CD14-positive monocyte (primary cell): ENCODE measurements around the gene TNIK. TPM values are rescaled to one million over a fixed set of nuclear protein-coding genes. Genes with fewer than 3 reads are reported as not detected.

Source experiments
- DNase-seq, 3 donors: peaks; one replicate each; pipeline ENCODE4 v3.0.0-alpha.2; 2011 to 2022
- H2AFZ ChIP-seq: 2 replicates; pipeline ENCODE4 v1.6.0; 2012; ENCODE audit warnings: mild to moderate bottlenecking, low read depth, low read length, inconsistent platforms; ENCODE audit not compliant: insufficient read depth, poor library complexity, severe bottlenecking
- H3K27ac ChIP-seq, 2 donors: 1 replicate in 1 of 2; 2 replicates in 1 of 2; pipeline ENCODE4 v1.5.1; 2012 to 2013; ENCODE audit warnings: low read length in 2 of 2, control low read depth in 1 of 2, inconsistent platforms in 1 of 2, low read depth in 1 of 2, mild to moderate bottlenecking in 1 of 2
- H3K27me3 ChIP-seq, 2 donors: one replicate each; pipeline versions ENCODE4 v1.6.0 to v1.6.1; 2011 to 2013; ENCODE audit warnings: low read length in 2 of 2; ENCODE audit not compliant: control insufficient read depth in 2 of 2, insufficient read depth in 2 of 2
- H3K36me3 ChIP-seq, 2 donors: replicated peaks in 1 of 2; 1 replicate in 1 of 2; 2 replicates in 1 of 2; pipeline versions ENCODE4 v1.5.1 to v1.6.1; 2012 to 2013; ENCODE audit warnings: low read length in 2 of 2, control low read depth in 1 of 2, inconsistent platforms in 1 of 2, mild to moderate bottlenecking in 1 of 2; ENCODE audit not compliant: insufficient read depth in 2 of 2, control insufficient read depth in 1 of 2
- H3K4me1 ChIP-seq, 2 donors: 1 replicate in 1 of 2; 2 replicates in 1 of 2; pipeline versions ENCODE4 v1.5.1 to v1.6.1; 2012 to 2013; ENCODE audit warnings: low read length in 2 of 2, control low read depth in 1 of 2, inconsistent platforms in 1 of 2, mild to moderate bottlenecking in 1 of 2, moderate library complexity in 1 of 2; ENCODE audit not compliant: insufficient read depth in 2 of 2, control insufficient read depth in 1 of 2
- H3K4me2 ChIP-seq: replicated peaks from 2 replicates; pipeline ENCODE3; 2012; ENCODE audit warnings: low read length, moderate library complexity, mild to moderate bottlenecking; ENCODE audit not compliant: poor library complexity, severe bottlenecking; ENCODE audit errors: extremely low read depth
- H3K4me3 ChIP-seq, 3 experiments: fragments of 200-600 bp in 1 of 3; sonication (generic) in 1 of 3; replicated peaks in 1 of 3; 1 replicate in 2 of 3; 2 replicates in 1 of 3; pipeline ENCODE4 v1.5.1; 2011 to 2013; ENCODE audit warnings: low read length in 3 of 3, mild to moderate bottlenecking in 3 of 3, control low read depth in 2 of 3, low read depth in 2 of 3, inconsistent platforms in 1 of 3, moderate library complexity in 1 of 3
- H3K79me2 ChIP-seq: 2 replicates; pipeline ENCODE4 v1.6.0; 2012; ENCODE audit warnings: mild to moderate bottlenecking, control low read depth, inconsistent platforms, low read length, moderate library complexity; ENCODE audit not compliant: insufficient read depth
- H3K9ac ChIP-seq: 2 replicates; pipeline ENCODE4 v1.6.0; 2017; ENCODE audit warnings: low read length, mild to moderate bottlenecking; ENCODE audit not compliant: insufficient read depth, poor library complexity, severe bottlenecking
- H3K9me3 ChIP-seq, 2 donors: replicated peaks in 1 of 2; 1 replicate in 1 of 2; 2 replicates in 1 of 2; pipeline versions ENCODE4 v1.5.1 to v1.6.1; 2012 to 2013; ENCODE audit warnings: low read length in 2 of 2, control low read depth in 1 of 2; ENCODE audit not compliant: control insufficient read depth in 1 of 2, insufficient read depth in 1 of 2
- H4K20me1 ChIP-seq: 2 replicates; pipeline ENCODE4 v1.6.0; 2012; ENCODE audit warnings: mild to moderate bottlenecking, low read length, control low read depth, moderate library complexity; ENCODE audit not compliant: insufficient read depth
- H3K27ac Mint-ChIP-seq, 7 donors: one replicate each; pipeline ENCODE4 v1.8.0; 2020; ENCODE audit warnings: mild to moderate bottlenecking in 7 of 7, mixed read lengths in 7 of 7, moderate library complexity in 6 of 7, inconsistent platforms in 2 of 7
- H3K27me3 Mint-ChIP-seq, 3 donors: one replicate each; pipeline ENCODE4 v1.8.0; 2021 to 2022; ENCODE audit warnings: low read depth in 3 of 3, mild to moderate bottlenecking in 3 of 3, mixed read lengths in 3 of 3, moderate library complexity in 3 of 3, inconsistent platforms in 1 of 3
- H3K36me3 Mint-ChIP-seq, 2 donors: one replicate each; pipeline ENCODE4 v1.8.0; 2020; ENCODE audit warnings: mixed read lengths in 2 of 2, inconsistent platforms in 1 of 2, mild to moderate bottlenecking in 1 of 2
- H3K4me1 Mint-ChIP-seq: one replicate; pipeline ENCODE4 v1.8.0; 2020; ENCODE audit warnings: mild to moderate bottlenecking, mixed read lengths
- H3K4me3 Mint-ChIP-seq, 2 donors: one replicate each; pipeline ENCODE4 v1.8.0; 2020; ENCODE audit warnings: mild to moderate bottlenecking in 2 of 2, mixed read lengths in 2 of 2, moderate library complexity in 1 of 2
- H3K9me3 Mint-ChIP-seq, 7 donors: one replicate each; pipeline ENCODE4 v1.8.0; 2020 to 2022; ENCODE audit warnings: mixed read lengths in 7 of 7, mild to moderate bottlenecking in 6 of 7, moderate library complexity in 6 of 7, inconsistent platforms in 2 of 7
- CTCF ChIP-seq: fragments of 200-600 bp; IDR thresholded peaks from one replicate; pipeline ENCODE4 v1.8.0; 2022; ENCODE audit warnings: antibody characterized with exemption, mild to moderate bottlenecking
- WGBS: methylation state at CpG from one replicate; pipeline ENCODE4 v1.1.5; 2013; ENCODE audit warnings: missing lambda C conversion rate; ENCODE audit not compliant: insufficient coverage; 5-methylcytosine and 5-hydroxymethylcytosine counted together
- intact Hi-C, 2 donors: fragments of 100-400 bp; cut with micrococcal nuclease; formaldehyde crosslinking; loops; one replicate each; pipeline versions ENCODE4 v1.15.0 to v1.15.1; 2023
- polyA plus RNA-seq, 3 donors: library from polyadenylated mRNA; depleted of rRNA in 1 of 3; unstranded in 2 of 3; stranded (reverse) in 1 of 3; fragments of 300-500 nt in 2 of 3; fragments of >200 nt in 1 of 3; fragmentation: Illumina TruSeq in 2 of 3; gene quantifications; 1 replicate in 2 of 3; 2 replicates in 1 of 3; pipeline ENCODE4 v1.2.3, GENCODE V29; 2012 to 2021

The TNIK gene
- polyA plus RNA-seq, 3 donors, result 0.36 to 1.8 (median 0.75) TPM

GRCh38 chr3:171086914-171087313 is 373.3 kb downstream of the TNIK start:
- Mint-ChIP-seq H3K27ac (no peak overlapping the region), H3K9me3 (no peaks in the 10 kb centered on the region), H3K27me3 (peaks cover 0 to 2% (median 0%) of the 10 kb centered on the region in 3 donors), H3K4me3 (no peak overlapping the region), H3K4me1 (no peaks in the 10 kb centered on the region), H3K36me3 (no peaks in the 10 kb centered on the region)
- H3K4me2 ChIP-seq, result no peak overlapping the region
- H3K79me2 ChIP-seq, result no peaks in the 10 kb centered on the region
- no peak for TF ChIP-seq CTCF
- H3K36me3 ChIP-seq, result no peaks in the 10 kb centered on the region
- no peaks in the 10 kb centered on the region for H4K20me1 ChIP-seq
- H3K4me1 ChIP-seq, result no peaks in the 10 kb centered on the region
- no peak overlapping the region for H3K9ac ChIP-seq
- no peak for DNase-seq
- 100% methylated on average over 1 of the region's 1 CpG for WGBS
- intact Hi-C loops, result no loop called here
- no peak overlapping the region for H2AFZ ChIP-seq
- H3K27me3 ChIP-seq, result no peaks in the 10 kb centered on the region
- H3K4me3 ChIP-seq, result no peak overlapping the region
- H3K9me3 ChIP-seq, result no peaks in the 10 kb centered on the region
- no peak overlapping the region for H3K27ac ChIP-seq

- Mint-ChIP-seq H3K4me1 (no peaks in the 10 kb centered on the region), H3K9me3 (no peaks in the 10 kb centered on the region), H3K27me3 (peaks cover 0 to 1% (median 0%) of the 10 kb centered on the region in 3 donors), H3K4me3 (no peak overlapping the region), H3K27ac (no peak overlapping the region), H3K36me3 (no peaks in the 10 kb centered on the region)
- Histone ChIP-seq H2AFZ (no peak overlapping the region), H3K4me1 (no peaks in the 10 kb centered on the region), H3K9me3 (no peaks in the 10 kb centered on the region), H4K20me1 (no peaks in the 10 kb centered on the region), H3K9ac (no peak overlapping the region), H3K4me2 (no peak overlapping the region), H3K79me2 (no peaks in the 10 kb centered on the region), H3K27ac (no peak overlapping the region), H3K36me3 (no peaks in the 10 kb centered on the region), H3K27me3 (no peaks in the 10 kb centered on the region), H3K4me3 (no peak overlapping the region)
- intact Hi-C loops, result no loop called here
- no peak for TF ChIP-seq CTCF
- WGBS, result no CpG with 5 or more reads among the region's 2 CpGs
- no peak for DNase-seq
Measured at GRCh38 chr3:171077261-171077660, 382.9 kb downstream of the TNIK start.
